Measurements from ENCODE around the gene GSN. TPM values are rescaled to one million over a fixed set of nuclear protein-coding genes. Genes with fewer than 3 reads are reported as not detected.
A peak's percentile ranks its signal among the peaks of the same experiment; 100 is the strongest.

GSN gene
- total RNA-seq, 1 donor from 2014 or later, result 84.7 TPM

DNA sequence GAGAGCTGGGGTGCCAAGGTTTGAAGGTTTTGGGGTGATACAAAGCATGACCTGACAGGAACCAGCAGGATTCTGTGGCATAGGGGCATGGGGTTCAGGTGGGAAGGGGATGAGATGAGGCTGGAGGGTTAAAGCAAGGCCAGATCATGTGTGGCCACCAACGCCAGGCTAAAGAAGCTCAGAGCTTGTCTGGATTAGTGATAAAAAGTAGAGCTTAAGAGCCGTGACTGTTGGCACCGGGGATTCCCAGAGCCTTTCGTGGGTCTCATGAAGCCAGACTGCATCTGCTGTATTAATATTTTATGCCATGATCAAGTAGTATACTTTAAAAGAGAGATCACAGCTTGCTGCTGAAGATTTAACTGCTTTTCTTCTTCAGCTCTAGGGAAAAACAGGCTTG lies 8.5 kb upstream of the GSN start:
- TF ChIP-seq, protein P1, sequence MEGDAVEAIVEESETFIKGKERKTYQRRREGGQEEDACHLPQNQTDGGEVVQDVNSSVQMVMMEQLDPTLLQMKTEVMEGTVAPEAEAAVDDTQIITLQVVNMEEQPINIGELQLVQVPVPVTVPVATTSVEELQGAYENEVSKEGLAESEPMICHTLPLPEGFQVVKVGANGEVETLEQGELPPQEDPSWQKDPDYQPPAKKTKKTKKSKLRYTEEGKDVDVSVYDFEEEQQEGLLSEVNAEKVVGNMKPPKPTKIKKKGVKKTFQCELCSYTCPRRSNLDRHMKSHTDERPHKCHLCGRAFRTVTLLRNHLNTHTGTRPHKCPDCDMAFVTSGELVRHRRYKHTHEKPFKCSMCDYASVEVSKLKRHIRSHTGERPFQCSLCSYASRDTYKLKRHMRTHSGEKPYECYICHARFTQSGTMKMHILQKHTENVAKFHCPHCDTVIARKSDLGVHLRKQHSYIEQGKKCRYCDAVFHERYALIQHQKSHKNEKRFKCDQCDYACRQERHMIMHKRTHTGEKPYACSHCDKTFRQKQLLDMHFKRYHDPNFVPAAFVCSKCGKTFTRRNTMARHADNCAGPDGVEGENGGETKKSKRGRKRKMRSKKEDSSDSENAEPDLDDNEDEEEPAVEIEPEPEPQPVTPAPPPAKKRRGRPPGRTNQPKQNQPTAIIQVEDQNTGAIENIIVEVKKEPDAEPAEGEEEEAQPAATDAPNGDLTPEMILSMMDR (conservative IDR thresholded peaks at IDR 0.05), result no peak
- Mint-ChIP-seq H3K4me3 (no peak overlapping the region), H3K36me3 (ENCODE audit: low read depth) (no peaks in the 10 kb centered on the region), H3K27me3 (ENCODE audit: low read depth) (no peaks in the 10 kb centered on the region), H3K27ac (ENCODE audit: unreplicated experiment) (peak overlapping the region; percentile 68), H3K4me1 (peaks cover 48% of the 10 kb centered on the region), H3K9me3 (no peaks in the 10 kb centered on the region)
- DNase-seq (ENCODE audit: low read depth, low spot score), result no peak

DNA sequence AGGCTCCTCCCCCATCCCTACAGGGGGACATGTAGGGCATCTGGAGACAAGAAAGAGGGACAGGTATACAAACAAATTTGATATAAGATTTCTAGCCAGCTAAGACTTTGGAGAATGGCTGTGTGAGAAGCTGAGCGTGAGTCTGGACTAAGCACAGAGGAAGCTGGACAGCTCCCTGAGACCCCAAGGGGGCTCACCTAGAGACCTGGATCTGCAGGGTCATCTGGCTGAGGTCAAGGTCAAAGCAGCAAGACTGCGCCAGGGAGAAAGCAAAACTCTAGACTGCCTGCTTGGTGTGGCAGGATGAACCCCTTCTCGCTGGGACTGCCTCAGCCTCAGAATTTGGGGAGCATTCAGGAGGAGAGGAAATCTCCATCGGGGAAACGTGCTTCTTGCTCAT lies 8.0 kb upstream of the GSN start:
- TF ChIP-seq, protein P1 (conservative IDR thresholded peaks at IDR 0.05), result no peak
- Mint-ChIP-seq H3K4me3 (no peak overlapping the region), H3K36me3 (ENCODE audit: low read depth) (no peaks in the 10 kb centered on the region), H3K27ac (ENCODE audit: unreplicated experiment) (no peak overlapping the region), H3K9me3 (no peaks in the 10 kb centered on the region), H3K27me3 (ENCODE audit: low read depth) (no peaks in the 10 kb centered on the region), H3K4me1 (peaks cover 48% of the 10 kb centered on the region)
- no peak for DNase-seq (ENCODE audit: low read depth, low spot score)

DNA sequence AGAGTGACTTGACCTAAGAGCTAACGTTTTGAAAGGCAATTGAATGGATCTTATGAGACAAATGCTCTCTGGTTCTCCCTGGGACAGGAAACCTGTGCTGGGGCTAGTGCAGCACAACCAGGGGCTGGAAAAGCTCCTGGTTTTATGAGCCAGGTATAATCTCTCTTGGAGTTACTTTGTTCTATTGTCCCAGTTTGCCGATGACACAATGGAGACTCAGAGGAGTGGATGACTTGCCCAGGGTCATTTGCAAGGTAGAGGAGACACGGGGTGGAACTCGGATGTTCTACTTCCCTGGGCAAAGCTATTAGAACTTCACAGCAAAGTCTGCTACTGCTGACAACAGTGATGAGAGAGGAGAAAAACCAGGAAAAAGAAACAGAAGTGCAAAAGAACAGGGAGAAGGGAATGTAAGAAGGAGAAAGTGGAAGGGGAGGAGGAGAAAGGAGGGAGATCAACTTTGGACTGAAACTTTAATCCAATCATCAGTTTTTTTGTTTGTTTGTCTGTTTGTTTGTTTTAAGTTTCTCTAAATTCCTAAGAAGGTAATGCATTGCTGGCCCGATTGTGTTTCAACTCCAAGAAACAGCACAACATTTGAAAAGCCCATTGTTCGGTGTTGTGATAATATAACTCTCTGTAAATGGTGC lies 7.4 kb upstream of the GSN start:
- TF ChIP-seq, protein P1 (conservative IDR thresholded peaks at IDR 0.05), result no peak
- H3K9me3 Mint-ChIP-seq, result no peaks in the 10 kb centered on the region
- peak overlapping the region; percentile 58 for H3K4me3 Mint-ChIP-seq
- no peaks in the 10 kb centered on the region for H3K36me3 Mint-ChIP-seq (ENCODE audit: low read depth)
- H3K27me3 Mint-ChIP-seq (ENCODE audit: low read depth), result no peaks in the 10 kb centered on the region
- peak overlapping the region; percentile 44 for H3K27ac Mint-ChIP-seq (ENCODE audit: unreplicated experiment)
- H3K4me1 Mint-ChIP-seq, result peaks cover 48% of the 10 kb centered on the region
- no peak for DNase-seq (ENCODE audit: low read depth, low spot score)

DNA sequence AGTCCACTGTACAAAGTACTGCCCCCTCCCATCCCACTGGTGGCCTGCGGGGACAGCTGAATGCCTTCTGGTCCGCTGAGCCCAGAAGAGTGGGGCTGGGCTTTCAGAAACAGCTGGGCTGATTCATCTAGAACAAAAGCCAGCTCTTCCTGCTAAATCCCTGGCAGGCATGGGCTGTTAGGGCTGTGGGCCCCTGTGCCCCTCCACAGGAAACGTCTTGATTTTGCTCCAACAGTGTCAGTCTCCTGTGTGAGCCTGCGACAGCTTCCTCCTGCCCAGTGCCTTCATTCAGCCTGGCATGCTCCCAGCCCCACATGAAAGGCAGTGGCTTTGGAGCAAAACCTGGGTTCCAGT lies 6.9 kb upstream of the GSN start:
- Mint-ChIP-seq H3K4me1 (peaks cover 48% of the 10 kb centered on the region), H3K27ac (ENCODE audit: unreplicated experiment) (peak overlapping the region; percentile 44), H3K4me3 (peak overlapping the region; percentile 58), H3K27me3 (ENCODE audit: low read depth) (peaks cover 2% of the 10 kb centered on the region), H3K36me3 (ENCODE audit: low read depth) (no peaks in the 10 kb centered on the region), H3K9me3 (no peaks in the 10 kb centered on the region)
- DNase-seq (ENCODE audit: low read depth, low spot score), result peak; percentile 36
- TF ChIP-seq, protein P1 (conservative IDR thresholded peaks at IDR 0.05), result no peak

DNA sequence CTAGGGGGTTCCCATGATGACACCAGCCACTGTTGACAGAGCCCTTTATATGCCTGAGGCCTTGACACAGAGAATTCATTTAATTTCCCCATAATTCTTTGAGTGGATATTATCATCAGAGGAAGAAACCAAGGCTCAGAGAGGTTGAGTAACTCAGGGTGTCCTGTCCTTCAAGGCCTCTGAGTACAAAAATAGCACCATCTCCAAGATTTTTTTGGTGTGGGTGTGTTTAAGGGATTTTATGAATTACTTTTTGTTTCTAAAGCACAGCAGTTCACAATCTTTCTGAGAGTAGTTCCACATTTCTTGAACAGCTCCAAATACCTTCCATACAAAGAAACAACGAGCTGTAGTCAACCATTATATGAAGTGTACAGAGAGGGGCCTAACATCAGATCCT lies 6.2 kb upstream of the GSN start:
- DNase-seq (ENCODE audit: low read depth, low spot score), result no peak
- Mint-ChIP-seq H3K27ac (ENCODE audit: unreplicated experiment) (no peak overlapping the region), H3K4me3 (no peak overlapping the region), H3K9me3 (no peaks in the 10 kb centered on the region), H3K36me3 (ENCODE audit: low read depth) (no peaks in the 10 kb centered on the region), H3K4me1 (peaks cover 54% of the 10 kb centered on the region), H3K27me3 (ENCODE audit: low read depth) (peaks cover 8% of the 10 kb centered on the region)
- TF ChIP-seq, protein P1 (conservative IDR thresholded peaks at IDR 0.05), result no peak

Data from neural crest cell (in vitro differentiated cells).